HG02642 (cell line): ENCODE data around the gene ACSL1.
"Not testable (repeated sequence)": the region's sequence is repeated elsewhere in the genome, so short reads cannot be mapped to it uniquely, and the experiment has no call there.

Source experiments
- ATAC-seq: cut with Tn5 transposase; IDR thresholded peaks from one replicate; pipeline ENCODE4 v1.9.1; 2021; ENCODE audit warnings: mild to moderate bottlenecking; ENCODE audit not compliant: unreplicated experiment, poor library complexity

ACSL1 gene

DNA sequence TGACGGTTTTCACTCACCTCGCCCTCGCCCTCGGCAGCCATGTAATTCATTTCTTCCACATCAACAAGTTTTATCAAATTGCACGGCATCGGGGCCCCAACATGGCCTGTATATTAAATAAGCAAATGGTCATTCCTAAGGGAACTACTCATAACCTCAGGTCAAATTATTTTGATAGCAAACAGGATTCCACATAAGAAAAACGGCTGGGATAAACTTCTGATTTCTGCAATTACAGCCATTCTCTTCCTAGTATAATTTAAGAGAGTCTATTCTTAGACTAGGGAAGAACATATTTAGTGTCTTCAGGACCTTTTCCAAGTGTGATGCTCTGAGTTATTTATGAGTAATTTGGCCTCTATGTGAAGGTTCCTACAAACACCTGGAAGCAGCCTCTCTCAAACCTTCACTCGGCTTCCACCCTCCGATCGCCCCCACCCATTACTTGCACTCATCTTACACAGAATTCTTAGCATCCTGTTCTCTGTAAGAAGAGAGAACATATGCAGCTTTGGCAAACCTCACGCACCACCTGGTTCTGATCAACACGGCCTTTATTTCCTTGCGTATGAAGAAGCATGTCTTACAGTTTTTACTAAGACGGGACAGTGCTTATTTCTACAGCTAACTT, 62.5 kb downstream of the ACSL1 start:
- no peak for ATAC-seq

DNA sequence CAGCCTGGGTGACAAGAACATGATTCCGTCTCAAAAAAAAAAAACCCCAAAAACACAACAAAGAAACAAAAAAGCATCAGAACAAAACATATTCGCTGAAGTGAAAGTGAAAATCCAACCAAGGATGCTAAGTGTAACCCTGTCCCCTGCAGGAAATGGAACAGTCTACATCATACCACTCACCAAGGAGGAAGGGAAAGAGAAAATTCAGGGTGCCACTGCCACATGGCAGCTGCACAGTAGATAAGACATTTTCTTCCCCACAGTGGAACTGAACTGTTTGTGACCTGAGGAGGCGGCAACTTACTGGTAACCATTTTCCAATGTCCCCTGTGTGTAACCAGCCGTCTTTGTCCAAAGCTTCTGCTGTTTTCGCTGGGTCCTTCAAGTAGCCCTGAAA, 63.7 kb downstream of the ACSL1 start:
- peak; percentile 89 for ATAC-seq

DNA sequence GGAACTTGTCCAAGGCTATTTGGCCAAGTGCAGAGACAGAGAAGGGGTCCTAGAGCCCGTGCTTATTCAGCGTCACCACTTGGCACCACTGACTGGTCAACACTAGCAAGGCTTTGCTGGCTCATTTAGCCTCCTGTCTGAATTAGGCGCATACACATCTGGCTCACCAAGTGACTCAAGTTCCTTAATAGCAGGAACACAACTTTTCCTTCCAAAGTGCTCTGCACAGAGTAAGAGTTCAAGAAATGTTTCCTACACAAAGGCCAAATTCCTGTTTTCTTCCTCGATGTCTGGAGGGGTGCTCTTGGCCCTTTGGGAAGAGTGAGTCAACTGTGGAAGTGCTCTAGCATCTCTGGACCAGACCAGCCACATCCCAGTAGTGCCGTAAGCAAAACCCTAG, 65.1 kb downstream of the ACSL1 start:
- no peak for ATAC-seq

DNA sequence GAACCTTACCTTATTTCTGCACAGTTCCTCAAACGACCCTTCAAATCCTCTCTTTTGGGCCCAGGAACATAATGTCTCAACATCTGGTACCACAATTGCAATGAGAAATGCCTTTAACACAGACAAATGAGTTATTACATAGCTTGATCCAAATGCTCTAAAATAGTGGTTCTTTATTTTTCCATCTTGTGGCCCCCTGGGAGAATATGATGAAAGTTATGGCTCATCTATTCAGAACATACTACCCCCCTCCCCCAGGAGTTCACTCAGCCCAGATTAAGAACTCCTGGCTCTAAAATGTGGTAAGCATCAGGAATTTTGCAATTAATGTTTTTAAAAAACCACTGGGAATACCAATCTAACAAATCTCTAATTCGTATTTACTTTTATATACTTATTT, 68.0 kb downstream of the ACSL1 start:
- ATAC-seq: no peak

DNA sequence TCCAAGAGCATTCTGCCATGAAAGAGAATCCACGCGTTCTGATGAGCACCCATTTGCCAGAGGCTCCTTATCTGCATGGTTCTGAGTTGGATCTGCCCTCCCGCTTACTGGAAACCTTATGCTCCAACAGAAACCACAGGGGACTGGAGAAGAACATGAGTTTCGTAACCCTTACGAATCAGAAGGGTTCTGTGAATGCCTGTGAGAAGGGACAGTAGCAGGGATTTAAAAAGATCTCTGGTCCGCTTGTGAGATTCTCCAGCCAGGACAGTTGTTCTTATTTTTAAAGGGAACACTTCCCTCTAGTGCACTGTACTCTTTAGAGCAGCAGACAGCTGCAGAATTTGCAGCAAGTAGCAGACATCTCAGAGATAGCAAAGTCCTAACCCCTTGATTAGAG, 69.4 kb downstream of the ACSL1 start:
- ATAC-seq: no peak

DNA sequence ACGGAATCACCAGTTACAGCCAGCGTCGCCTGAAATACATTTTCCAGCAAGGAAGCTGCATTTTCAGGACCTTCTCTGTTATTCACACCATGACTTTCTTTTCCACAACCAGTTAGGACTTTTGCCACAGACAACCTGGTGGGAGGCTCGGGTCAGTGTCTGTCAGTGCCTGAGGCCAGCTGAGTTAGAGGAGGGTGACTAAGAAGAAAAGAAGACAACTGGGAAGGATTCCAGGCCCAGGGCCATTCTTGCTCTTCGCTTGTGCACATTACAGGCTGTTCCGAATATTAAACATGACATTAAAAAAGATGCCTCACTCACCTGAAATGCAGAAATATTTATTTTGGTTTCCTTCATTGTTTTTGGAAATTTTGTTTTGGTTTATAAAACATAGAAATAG, 70.5 kb downstream of the ACSL1 start:
- ATAC-seq: no peak

DNA sequence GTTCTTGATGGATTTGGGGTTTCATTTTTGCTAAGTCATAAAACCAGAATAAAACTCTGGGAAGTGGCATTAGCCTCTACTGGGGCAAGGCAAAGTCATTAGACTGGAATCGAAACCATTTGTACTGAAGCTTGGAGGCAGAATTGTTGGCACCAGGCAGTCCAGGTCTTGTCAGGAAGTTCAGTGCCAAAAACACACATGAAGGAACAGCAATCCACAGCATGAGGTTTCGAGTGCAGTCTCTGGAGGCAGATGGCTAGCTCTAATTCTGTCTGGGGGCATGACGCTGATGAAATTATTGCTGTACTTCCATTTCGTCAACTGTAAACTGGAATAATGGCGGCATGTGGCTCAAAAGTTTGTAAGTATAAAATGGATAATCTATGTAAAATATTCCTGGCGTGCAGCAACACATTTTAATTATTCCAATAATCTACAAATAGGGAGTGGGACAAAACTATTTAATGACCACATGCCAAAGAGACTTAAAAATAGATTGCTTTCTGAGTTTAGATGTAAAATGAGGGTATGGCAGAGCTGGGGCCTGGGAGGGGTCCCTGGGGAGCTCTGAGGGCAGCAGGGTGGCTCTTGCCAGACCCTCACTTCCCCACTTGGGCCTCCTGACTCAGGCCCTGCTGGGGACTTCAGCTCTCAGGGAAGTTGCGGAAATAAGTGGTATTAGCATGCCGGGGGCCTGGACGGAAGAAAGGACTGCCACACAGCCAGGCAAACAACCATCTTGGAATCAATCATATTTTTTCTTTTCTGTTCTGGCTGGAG, 73.1 kb downstream of the ACSL1 start:
- no peak for ATAC-seq

DNA sequence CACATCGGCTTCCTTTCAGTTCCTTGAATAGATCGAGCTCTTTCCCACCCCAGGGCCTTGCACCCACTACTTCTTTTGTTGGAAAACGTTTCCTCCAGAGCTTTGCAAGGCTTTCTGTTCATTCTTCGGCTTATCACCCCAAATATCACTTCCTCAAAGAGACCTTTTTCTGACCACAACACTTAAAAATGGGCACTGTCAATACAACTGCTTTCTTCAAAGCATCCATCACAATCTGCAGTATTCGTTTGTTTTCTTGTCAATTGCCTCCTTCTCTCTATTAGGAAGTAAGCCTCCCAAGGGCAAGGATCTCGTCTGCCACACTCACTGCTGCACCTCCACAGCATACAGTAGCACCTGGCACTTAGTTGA, 74.2 kb downstream of the ACSL1 start:
- no peak for ATAC-seq

DNA sequence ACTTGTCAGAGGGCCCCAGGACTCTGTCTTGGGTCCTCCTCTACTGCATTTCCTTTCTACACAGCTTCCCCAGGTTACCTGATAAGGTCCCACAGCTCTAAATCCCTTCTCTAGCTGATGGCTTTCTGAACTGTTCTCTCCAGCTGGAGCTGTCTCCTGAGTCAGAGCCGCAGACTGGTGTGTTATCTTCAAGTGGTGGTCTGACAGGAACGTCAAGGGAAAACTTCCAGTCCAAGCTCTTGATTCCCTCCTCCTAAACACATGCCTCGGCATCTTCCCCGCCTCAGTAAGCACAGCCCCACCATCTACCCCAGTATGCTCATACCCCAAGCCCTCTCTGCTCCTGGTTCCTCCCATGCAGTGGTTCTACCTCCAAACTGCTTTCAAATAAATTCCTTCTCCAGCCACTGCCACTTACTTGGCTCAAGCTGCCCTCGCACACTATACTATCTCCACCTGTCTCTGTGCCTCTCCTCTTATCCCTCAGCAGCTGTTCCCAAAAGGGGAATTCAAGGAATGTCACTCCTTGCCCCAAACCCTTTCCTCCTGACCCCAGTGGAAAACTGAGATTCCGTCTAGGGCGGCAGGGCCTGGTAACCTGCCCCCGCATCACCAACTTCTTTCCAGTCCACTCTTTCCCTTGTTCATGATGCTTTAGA, 74.7 kb downstream of the ACSL1 start:
- ATAC-seq: no peak

DNA sequence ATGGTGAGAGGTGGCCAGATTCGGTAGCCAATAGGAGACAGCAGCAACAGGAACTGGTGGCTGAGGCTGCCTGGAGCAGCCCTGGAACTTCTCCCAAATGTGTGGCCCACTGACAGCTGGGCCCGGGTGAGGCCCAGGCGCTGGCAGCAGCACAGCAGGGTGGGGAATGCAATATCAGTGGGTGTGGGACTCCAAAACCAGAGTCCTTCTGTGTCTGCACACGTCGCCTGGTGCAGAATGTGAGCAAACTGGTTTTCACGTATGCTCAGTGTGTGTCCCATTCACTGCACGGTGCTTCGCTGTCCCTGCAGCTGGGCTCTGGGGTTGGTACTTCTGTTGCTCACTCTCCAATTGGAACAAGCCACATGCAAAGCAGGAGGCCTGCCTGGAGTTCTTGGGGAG, 77.5 kb downstream of the ACSL1 start:
- no peak for ATAC-seq

DNA sequence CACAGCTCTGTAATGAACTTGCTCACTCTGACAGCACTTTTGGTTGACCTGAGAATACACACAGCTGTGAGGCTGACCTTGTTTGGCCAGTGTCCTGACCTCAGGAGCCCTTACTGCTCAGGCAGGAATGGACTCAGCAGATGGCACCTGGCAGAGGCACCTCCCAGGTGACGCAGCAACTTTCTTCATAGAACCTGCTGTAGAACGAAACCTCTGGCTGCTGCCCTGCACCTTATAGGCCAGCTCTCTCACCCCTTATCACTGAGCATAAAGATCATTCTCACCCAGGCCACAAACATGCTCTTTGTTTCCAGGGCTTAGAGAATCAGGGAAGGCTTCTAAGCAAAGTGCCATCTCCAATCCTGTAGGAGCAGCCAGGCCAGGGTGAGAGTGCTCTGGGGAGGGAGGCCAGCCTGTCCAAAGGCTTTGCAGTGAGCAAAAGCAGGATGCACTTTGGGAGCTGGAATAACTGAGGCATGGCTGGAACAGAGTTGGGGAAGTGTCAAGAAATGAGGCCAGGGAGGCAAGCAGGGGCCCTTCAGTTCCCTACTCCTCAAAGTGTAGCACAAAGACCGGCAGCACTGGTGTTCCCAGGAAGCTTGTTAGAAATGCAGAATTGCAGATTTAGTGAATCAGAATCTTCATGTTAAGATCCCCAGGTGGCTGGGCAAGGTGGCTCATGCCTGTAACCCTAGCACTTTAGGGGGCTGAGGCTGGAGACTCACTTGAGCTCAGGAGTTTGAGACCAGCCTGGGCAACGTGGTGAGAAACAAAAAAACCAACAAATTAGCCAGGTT, 78.5 kb downstream of the ACSL1 start:
- no peak for ATAC-seq

DNA sequence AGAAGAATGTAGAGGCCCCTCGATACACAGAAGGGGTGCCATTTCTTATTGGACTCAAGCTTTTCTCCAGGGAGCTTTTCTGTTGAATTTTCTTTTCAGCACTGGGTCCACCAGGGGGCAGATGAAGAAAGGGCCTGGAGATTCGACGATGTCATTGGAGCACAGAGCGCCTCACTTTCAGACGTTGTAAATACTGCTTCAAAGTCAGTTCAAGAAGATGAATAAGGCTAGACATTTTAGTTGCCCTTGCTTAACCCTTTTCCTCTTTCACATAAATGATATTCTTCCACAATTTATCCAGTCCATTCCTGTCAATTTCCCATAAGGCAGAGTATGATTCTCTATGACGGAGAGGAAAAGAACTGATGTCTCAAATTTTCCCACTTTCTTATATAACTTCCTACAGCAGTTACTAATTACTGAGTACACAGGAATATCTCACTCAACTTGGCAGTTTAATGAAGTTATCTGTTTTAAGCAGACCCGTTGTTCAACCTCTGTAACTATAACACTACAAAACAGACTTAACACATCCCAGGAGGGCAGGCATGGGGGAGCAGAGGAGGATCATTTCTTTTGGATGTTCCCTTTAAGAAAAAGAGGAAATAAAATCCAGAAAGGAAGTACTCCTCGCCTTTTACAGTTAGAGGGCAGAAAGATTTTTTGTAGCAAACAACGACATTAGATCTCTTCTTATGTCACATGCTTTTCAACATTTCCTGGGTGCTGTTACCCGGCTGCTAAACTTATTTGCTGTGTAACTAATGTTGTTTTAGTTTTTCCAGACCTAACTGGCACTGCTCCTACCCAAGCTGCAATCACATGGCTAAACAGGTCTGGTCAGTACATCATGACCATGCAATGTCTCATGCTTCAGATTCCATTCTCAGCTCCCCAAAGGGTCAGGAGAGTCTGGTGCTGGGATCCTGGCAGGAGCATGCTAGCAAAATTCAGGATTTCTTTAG, 79.7 kb downstream of the ACSL1 start:
- ATAC-seq: peak; percentile 65

DNA sequence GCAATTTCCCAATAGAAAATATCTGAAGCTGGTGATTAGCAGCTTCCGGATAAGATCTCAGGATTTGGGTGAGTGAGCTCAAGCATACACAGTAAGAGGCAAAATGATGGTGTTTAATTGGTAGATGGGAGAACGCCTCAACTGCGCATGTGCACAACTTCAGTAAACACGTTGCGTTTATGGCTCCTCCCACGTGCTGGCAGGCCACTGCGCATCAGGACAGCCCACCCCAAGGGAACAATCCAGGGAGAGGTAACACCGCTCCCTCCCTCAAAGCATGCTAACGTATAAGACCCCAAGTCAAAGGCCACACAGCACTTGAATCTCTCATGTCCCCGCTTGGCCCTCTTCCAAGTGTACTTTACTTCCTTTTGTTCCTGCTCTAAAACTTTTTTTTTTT, 81.5 kb downstream of the ACSL1 start:
- no peak for ATAC-seq

DNA sequence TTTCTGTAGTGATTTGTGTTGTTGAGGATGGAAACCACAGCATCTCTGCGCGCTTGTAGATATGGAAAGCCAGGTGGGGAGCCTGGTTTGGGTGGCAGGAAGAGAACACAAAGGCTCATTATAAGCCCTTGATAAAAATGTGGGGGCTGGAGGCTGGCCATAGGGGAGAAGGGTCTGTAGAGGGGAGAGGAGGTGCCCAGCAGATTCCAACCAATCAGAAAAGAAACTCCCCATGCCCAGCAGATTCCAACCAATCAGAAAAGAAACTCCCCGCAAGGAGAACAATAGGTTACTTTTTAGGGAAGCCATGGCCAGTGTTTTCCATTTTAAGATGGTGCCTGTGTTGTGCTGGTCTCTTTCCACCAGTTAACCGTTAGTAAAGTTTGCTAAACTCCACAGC, 82.1 kb downstream of the ACSL1 start:
- ATAC-seq: no peak

DNA sequence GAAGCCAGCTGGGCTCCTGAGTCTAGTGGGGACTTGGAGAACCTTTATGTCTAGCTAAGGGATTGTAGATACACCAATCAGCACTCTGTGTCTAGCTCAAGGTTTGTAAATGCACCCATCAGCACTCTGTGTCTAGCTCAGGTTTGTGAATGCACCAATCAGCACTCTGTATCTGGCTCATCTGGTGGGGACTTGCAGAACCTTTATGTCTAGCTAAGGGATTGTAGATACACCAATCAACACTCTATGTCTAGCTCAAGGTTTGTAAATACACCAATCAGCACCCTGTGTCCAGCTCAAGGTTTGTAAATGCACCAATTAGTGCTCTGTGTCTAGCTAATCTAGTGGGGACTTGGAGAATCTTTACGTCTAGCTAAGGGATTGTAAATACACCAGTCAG, 84.1 kb downstream of the ACSL1 start:
- not testable (repeated sequence) for ATAC-seq

DNA sequence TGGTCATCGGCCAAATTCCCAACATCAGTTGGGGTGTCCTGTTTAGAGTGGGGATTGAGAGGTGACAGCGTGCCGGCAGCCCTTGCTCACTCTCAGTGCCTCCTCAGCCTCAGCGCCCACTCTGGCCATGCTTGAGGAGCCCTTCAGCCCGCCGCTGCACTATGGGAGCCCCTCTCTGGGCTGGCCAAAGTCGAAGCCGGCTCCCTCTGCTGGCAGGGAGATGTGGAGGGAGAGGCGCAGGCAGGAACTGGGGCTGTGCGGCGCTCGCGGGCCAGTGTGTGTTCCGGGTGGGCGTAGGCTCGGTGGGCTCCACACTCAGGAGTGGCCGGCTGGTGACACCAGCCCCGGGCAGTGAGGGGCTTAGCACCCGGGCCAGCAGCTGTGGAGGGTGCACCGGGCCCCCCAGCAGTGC, 84.8 kb downstream of the ACSL1 start:
- ATAC-seq: no peak

DNA sequence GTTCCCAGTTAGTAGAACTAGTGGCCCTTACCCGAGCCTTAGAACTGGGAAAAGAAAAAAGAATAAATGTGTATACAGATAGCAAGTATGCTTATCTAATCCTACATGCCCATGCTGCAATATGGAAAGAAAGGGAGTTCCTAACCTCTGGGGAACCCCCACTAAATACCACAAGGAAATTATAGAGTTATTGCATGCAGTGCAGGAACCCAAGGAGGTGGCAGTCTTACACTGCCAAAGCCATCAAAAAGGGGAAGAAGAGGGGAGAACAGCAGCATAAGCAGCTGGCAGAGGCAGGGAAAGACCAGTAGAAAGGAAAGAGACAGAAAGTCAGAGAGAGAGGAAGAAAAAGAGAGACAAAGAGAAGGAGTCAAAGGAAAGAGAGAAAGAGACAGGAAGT, 86.2 kb downstream of the ACSL1 start:
- ATAC-seq: not testable (repeated sequence)

DNA sequence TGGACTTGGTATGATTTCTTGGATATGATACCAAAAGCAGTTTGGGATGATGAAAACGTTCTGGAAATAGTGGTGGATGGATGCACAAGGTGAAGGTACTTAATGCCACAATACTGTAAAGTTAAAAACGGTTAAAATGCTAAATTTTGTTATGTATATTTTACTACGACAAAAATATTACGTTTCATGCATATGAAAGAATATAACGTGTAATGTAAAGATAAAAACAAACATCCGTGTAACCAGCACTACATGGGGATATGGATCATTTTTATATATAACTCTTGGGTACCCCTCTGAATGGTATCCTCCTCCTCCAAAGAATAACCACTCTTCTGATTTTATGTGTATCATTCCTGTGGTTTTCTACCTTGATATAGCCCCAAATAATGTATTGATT, 91.0 kb downstream of the ACSL1 start:
- no peak for ATAC-seq

DNA sequence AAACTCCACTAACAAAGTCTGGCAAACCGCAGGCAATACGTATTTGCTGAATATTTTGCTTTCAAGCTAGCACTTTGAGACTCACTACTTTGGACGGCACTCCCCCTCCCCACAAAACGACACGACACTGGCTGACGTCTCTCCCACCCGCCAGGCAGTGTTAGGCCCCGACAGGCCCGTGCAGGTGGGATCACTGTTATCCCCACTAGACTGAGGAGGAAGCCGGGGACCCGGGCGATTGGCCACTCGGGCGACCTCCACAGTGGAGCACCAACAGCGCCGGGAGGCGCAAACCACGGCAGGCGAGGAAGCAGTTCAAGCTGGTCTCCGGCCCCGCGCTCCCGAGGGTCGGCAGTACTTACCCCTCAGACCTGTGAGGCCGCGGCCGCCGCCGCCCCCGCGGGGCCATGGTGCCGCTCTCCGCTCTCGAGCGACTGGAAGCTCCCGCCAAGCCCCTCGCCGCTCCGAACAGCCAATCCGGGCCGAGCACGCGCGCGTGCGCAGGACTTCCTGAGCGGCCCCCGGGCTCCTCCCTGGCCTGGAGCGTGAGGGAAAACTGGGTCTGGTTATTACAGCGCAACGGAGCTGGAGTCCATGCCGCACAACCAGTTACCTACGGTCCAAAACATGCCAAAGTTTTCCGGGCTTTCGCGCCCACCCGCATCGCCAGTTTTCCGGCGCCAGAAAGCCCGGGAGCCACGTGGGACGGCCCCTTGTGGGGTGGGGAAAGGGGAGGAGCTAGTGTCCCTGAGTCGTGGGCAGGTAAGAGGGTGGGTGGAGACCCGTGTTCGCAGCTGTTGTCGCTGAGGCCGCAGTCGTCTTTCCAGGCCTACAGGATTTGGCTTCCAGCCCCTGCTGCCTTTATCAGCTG, 91.9 kb downstream of the ACSL1 start, which contains the start of gene CENPU:
Gene CENPU (minus strand): TSS at position 443 of the 871 bp plus-strand sequence. CDS start 34 bp downstream, at position 409.
- peak; percentile 93 for ATAC-seq
